Activated naive CD4-positive, alpha-beta T cell treated with anti-CD3 and anti-CD28 coated beads, Interleukin-2, amount 50 U/mL, for 72 hours (primary cell): ENCODE data around the gene SH3D21. TPM values are rescaled to one million over a fixed set of nuclear protein-coding genes. Genes with fewer than 3 reads are reported as not detected.

Experiments used
- ATAC-seq, 2 donors: fragments of 150-1000 bp; cut with Tn5 transposase; 2 replicates each; pipeline ENCODE4 v1.10.0; 2021; ENCODE audit warnings: mild to moderate bottlenecking in 2 of 2, moderate library complexity in 2 of 2
- DNase-seq, 2 donors: peaks; one replicate each; pipeline ENCODE4 v3.0.0; 2021 to 2022; ENCODE audit warnings: low spot score in 2 of 2
- H3K27ac Mint-ChIP-seq, 2 donors: one replicate each; pipeline ENCODE4 v1.8.0; 2022; ENCODE audit warnings: mild to moderate bottlenecking in 2 of 2, mixed read lengths in 2 of 2
- H3K36me3 Mint-ChIP-seq, 2 donors: one replicate each; pipeline ENCODE4 v1.8.0; 2022; ENCODE audit warnings: mixed read lengths in 2 of 2
- H3K9me3 Mint-ChIP-seq, 2 donors: one replicate each; pipeline ENCODE4 v1.8.0; 2022; ENCODE audit warnings: mixed read lengths in 2 of 2
- total RNA-seq, 2 donors: library from RNA; stranded (reverse); gene quantifications; one replicate each; pipeline ENCODE4 v1.2.3, GENCODE V29; 2022

The SH3D21 gene
- total RNA-seq = 10 to 100 TPM in 1 of 2 donors, 1 to 10 TPM in 1; 4.4 to 47.1 TPM

GRCh38 chr1:36306210-36306901 is at the start of gene SH3D21:
SH3D21 (plus strand) TSS chr1:36306368; CDS start chr1:36306421, 53 bp downstream.
- peak; percentile 60 to 64 for DNase-seq
- H3K27ac Mint-ChIP-seq = peak within 1 kb of the TSS; percentile 59 to 97
- no peaks in the 10 kb centered on the region for H3K9me3 Mint-ChIP-seq
- ATAC-seq = peak; percentile 47 to 54
- H3K36me3 Mint-ChIP-seq = peaks cover under 1 to 36% of the 10 kb centered on the region in 2 donors

- H3K36me3 Mint-ChIP-seq = peaks cover 0 to 6% of the 10 kb centered on the region in 2 donors
- DNase-seq (no peak), ATAC-seq (no peak)
- H3K9me3 Mint-ChIP-seq = no peaks in the 10 kb centered on the region
- peak overlapping the region; percentile 34 to 70 for H3K27ac Mint-ChIP-seq
These were observed 49.4 kb upstream of the SH3D21 start for GRCh38 chr1:36256558-36257374.

GRCh38 chr1:36257375-36257767 is 48.8 kb upstream of the SH3D21 start:
- DNase-seq (no peak), ATAC-seq (peak in 1 of 2 donors; percentile 99)
- Mint-ChIP-seq H3K9me3 (no peaks in the 10 kb centered on the region), H3K27ac (peak overlapping the region; percentile 34 to 70), H3K36me3 (peaks cover 0 to 6% of the 10 kb centered on the region in 2 donors)

- DNase-seq (no peak), ATAC-seq (no peak)
- no peak overlapping the region for H3K27ac Mint-ChIP-seq
- H3K36me3 Mint-ChIP-seq = peaks cover 6 to 9% of the 10 kb centered on the region in 2 donors
- no peaks in the 10 kb centered on the region for H3K9me3 Mint-ChIP-seq
These were observed 47.2 kb upstream of the SH3D21 start for GRCh38 chr1:36258960-36259344.

- Mint-ChIP-seq H3K36me3 (peaks cover 0 to 7% of the 10 kb centered on the region in 2 donors), H3K9me3 (no peaks in the 10 kb centered on the region), H3K27ac (peak overlapping the region; percentile 44 to 60)
- DNase-seq (no peak), ATAC-seq (no peak)
These were observed 37.2 kb upstream of the SH3D21 start for GRCh38 chr1:36268981-36269380.

- no peak for ATAC-seq
- no peaks in the 10 kb centered on the region for H3K9me3 Mint-ChIP-seq
- peaks cover 0 to 11% of the 10 kb centered on the region in 2 donors for H3K36me3 Mint-ChIP-seq
These were observed 36.7 kb upstream of the SH3D21 start for GRCh38 chr1:36269408-36269838.

GRCh38 chr1:36273024-36273423 is 33.1 kb upstream of the SH3D21 start:
- DNase-seq (no peak), ATAC-seq (no peak)
- Mint-ChIP-seq H3K36me3 (peaks cover 0 to 18% of the 10 kb centered on the region in 2 donors), H3K9me3 (no peaks in the 10 kb centered on the region), H3K27ac (peak overlapping the region in 1 of 2 donors; percentile 2)

More at GRCh38 chr1:36269408-36269838, 36.7 kb upstream of the SH3D21 start:
- no peak for DNase-seq
- H3K27ac Mint-ChIP-seq = peak overlapping the region in 1 of 2 donors; percentile 44

- no peak for DNase-seq
- ATAC-seq = no peak
- Mint-ChIP-seq H3K9me3 (no peaks in the 10 kb centered on the region), H3K27ac (no peak overlapping the region), H3K36me3 (peaks cover 0 to 18% of the 10 kb centered on the region in 2 donors)
These were observed 32.0 kb upstream of the SH3D21 start for GRCh38 chr1:36274201-36274600.

- Mint-ChIP-seq H3K27ac (peak overlapping the region; percentile 44 to 65), H3K9me3 (no peaks in the 10 kb centered on the region), H3K36me3 (peaks cover 0 to 18% of the 10 kb centered on the region in 2 donors)
- DNase-seq (no peak), ATAC-seq (no peak)
These were observed 29.5 kb upstream of the SH3D21 start for GRCh38 chr1:36276688-36277087.

GRCh38 chr1:36279110-36279788 is 26.9 kb upstream of the SH3D21 start:
- H3K36me3 Mint-ChIP-seq = peaks cover 6 to 20% of the 10 kb centered on the region in 2 donors

GRCh38 chr1:36279789-36280296 is 26.3 kb upstream of the SH3D21 start:
- DNase-seq (no peak), ATAC-seq (no peak)
- Mint-ChIP-seq H3K27ac (peak overlapping the region; percentile 58 to 66), H3K36me3 (peaks cover 6 to 18% of the 10 kb centered on the region in 2 donors), H3K9me3 (no peaks in the 10 kb centered on the region)

More at GRCh38 chr1:36279110-36279788, 26.9 kb upstream of the SH3D21 start:
- no peak for ATAC-seq
- peak overlapping the region; percentile 58 to 66 for H3K27ac Mint-ChIP-seq
- no peaks in the 10 kb centered on the region for H3K9me3 Mint-ChIP-seq
- DNase-seq = no peak

GRCh38 chr1:36284061-36284460 is 22.1 kb upstream of the SH3D21 start:
- Mint-ChIP-seq H3K9me3 (no peaks in the 10 kb centered on the region), H3K36me3 (peaks cover 30 to 34% of the 10 kb centered on the region in 2 donors), H3K27ac (peak overlapping the region in 1 of 2 donors; percentile 47)
- ATAC-seq (no peak), DNase-seq (no peak)

- DNase-seq (no peak), ATAC-seq (no peak)
- H3K9me3 Mint-ChIP-seq = no peaks in the 10 kb centered on the region
- H3K27ac Mint-ChIP-seq = peak overlapping the region in 1 of 2 donors; percentile 47
- H3K36me3 Mint-ChIP-seq = peaks cover 34 to 36% of the 10 kb centered on the region in 2 donors
These were observed 21.7 kb upstream of the SH3D21 start for GRCh38 chr1:36284517-36284916.

- ATAC-seq (peak; percentile 64 to 67), DNase-seq (peak in 1 of 2 donors; percentile 62)
- peaks cover 34 to 41% of the 10 kb centered on the region in 2 donors for H3K36me3 Mint-ChIP-seq
- H3K27ac Mint-ChIP-seq = peak overlapping the region; percentile 9 to 48
- no peaks in the 10 kb centered on the region for H3K9me3 Mint-ChIP-seq
These were observed 20.6 kb upstream of the SH3D21 start for GRCh38 chr1:36285443-36286101.

- H3K9me3 Mint-ChIP-seq = no peaks in the 10 kb centered on the region
- no peak for DNase-seq
- no peak for ATAC-seq
- peak overlapping the region; percentile 9 to 48 for H3K27ac Mint-ChIP-seq
- peaks cover 34 to 49% of the 10 kb centered on the region in 2 donors for H3K36me3 Mint-ChIP-seq
These were observed 19.4 kb upstream of the SH3D21 start for GRCh38 chr1:36286802-36287201.

- no peak for ATAC-seq
- no peaks in the 10 kb centered on the region for H3K9me3 Mint-ChIP-seq
- H3K36me3 Mint-ChIP-seq = peaks cover 31 to 45% of the 10 kb centered on the region in 2 donors
- peak overlapping the region; percentile 3 to 8 for H3K27ac Mint-ChIP-seq
- no peak for DNase-seq
These were observed 18.6 kb upstream of the SH3D21 start for GRCh38 chr1:36287595-36287994.
